Peyer's patch (tissue), 4 donors: Measurements from ENCODE around the gene RBM18. TPM values are rescaled to one million over a fixed set of nuclear protein-coding genes. Genes with fewer than 3 reads are reported as not detected.

ENCODE experiments used
- DNase-seq, 3 donors: peaks; one replicate each; pipeline ENCODE4 v3.0.0-alpha.2; 2017 to 2019
- H3K27ac ChIP-seq, 4 donors: fragments of 200-600 bp; sonication (generic); one replicate each; pipeline ENCODE4 v1.5.1; 2016 to 2019
- H3K27me3 ChIP-seq, 2 donors: fragments of 200-600 bp; sonication (generic); one replicate each; pipeline ENCODE4 v1.5.1; 2019
- H3K36me3 ChIP-seq, 3 donors: fragments of 200-600 bp; sonication (generic); one replicate each; pipeline ENCODE4 v1.5.1; 2016 to 2019
- H3K4me1 ChIP-seq, 4 donors: fragments of 200-600 bp; sonication (generic); one replicate each; pipeline ENCODE4 v1.5.1; 2016 to 2019
- H3K4me3 ChIP-seq, 4 donors: fragments of 200-600 bp; sonication (generic); 1 replicate in 3 of 4; 2 replicates in 1 of 4; pipeline ENCODE4 v1.5.1; 2016 to 2019; ENCODE audit warnings: mild to moderate bottlenecking in 1 of 4
- H3K9me3 ChIP-seq, 4 donors: fragments of 200-600 bp; sonication (generic); one replicate each; pipeline ENCODE4 v1.5.1; 2016 to 2019; ENCODE audit warnings: mild to moderate bottlenecking in 1 of 4
- POLR2A ChIP-seq, 2 donors: fragments of 450-650 bp; IDR thresholded peaks; one replicate each; pipeline ENCODE4 v1.5.1; 2017; ENCODE audit warnings: antibody characterized with exemption in 2 of 2, mild to moderate bottlenecking in 2 of 2, moderate library complexity in 2 of 2
- total RNA-seq, 4 donors: library from RNA; depleted of rRNA; stranded (reverse); fragments of >200 nt; gene quantifications; one replicate each; pipeline ENCODE4 v1.1.0, GENCODE V29; 2016
- TF ChIP-seq, protein P1 (sequence below), 6 experiments: fragments of 450-650 bp in 4 of 6; fragments of 200-600 bp in 2 of 6; sonication (generic) in 1 of 6; IDR thresholded peaks; one replicate each; pipeline ENCODE4 v1.5.1; 2017 to 2019; ENCODE audit warnings: antibody characterized with exemption in 6 of 6, mild to moderate bottlenecking in 3 of 6, moderate library complexity in 1 of 6

The RBM18 gene
- total RNA-seq, 4 donors from 2014 or later = 4.5 to 37.1 (median 7.5) TPM

DNA sequence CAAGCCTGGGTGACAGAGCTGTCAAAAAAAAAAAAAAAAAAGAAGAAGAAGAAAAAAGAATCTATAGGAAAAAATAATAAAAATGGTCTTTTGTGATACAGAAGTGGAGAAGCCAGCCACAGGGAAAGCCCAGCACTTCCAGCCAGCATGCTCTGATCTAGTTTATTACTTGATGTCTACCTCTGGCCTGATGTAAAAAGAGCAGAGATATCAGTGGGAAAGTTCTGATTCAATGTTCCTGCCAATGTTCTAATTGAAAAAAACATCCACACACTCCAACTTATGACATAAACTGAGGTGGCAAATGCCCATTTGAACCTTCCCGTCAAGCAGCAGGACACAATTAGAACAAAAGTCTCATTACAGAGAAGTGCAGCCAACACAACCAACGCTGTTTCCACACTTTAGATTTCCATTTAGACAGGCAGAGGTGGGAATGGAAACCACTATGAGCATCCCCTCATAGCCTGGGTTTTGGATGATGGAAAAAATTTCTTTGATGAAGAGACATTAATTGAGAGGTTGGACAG, 5.7 kb downstream of the RBM18 start:
- H3K4me1 ChIP-seq = peaks cover 0 to 23% (median 5%) of the 10 kb centered on the region in 4 donors
- H3K27me3 ChIP-seq = no peaks in the 10 kb centered on the region
- no peak overlapping the region for H3K27ac ChIP-seq
- TF ChIP-seq, protein P1, sequence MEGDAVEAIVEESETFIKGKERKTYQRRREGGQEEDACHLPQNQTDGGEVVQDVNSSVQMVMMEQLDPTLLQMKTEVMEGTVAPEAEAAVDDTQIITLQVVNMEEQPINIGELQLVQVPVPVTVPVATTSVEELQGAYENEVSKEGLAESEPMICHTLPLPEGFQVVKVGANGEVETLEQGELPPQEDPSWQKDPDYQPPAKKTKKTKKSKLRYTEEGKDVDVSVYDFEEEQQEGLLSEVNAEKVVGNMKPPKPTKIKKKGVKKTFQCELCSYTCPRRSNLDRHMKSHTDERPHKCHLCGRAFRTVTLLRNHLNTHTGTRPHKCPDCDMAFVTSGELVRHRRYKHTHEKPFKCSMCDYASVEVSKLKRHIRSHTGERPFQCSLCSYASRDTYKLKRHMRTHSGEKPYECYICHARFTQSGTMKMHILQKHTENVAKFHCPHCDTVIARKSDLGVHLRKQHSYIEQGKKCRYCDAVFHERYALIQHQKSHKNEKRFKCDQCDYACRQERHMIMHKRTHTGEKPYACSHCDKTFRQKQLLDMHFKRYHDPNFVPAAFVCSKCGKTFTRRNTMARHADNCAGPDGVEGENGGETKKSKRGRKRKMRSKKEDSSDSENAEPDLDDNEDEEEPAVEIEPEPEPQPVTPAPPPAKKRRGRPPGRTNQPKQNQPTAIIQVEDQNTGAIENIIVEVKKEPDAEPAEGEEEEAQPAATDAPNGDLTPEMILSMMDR (IDR thresholded peaks at IDR 0.05) = no peak
- no peak for TF ChIP-seq POLR2A (IDR thresholded peaks at IDR 0.05)
- H3K9me3 ChIP-seq = no peaks in the 10 kb centered on the region
- no peak for DNase-seq
- peaks cover 0 to 58% (median 0%) of the 10 kb centered on the region in 3 donors for H3K36me3 ChIP-seq
- H3K4me3 ChIP-seq = no peak overlapping the region

DNA sequence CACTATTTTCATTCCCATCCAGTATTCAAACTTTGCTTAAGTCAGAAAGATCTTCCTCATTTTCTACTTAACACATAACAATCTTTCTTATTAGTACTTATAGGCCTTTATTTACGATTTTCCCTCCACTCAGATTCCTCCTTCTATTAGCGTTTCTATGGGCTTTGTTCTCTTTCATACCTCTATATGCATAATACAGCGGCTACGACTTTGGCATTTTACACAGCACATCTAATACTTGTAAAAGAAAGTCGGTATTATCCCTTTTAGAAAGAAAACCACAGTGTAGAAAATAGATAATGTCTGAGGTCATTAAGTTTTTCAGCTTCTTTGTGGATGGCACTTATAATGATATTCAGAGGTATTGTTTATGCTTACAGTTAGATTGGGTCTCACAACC, 8.4 kb downstream of the RBM18 start:
- DNase-seq = no peak
- Histone ChIP-seq H3K27ac (no peak overlapping the region), H3K4me1 (no peaks in the 10 kb centered on the region), H3K27me3 (no peaks in the 10 kb centered on the region), H3K9me3 (no peaks in the 10 kb centered on the region), H3K4me3 (no peak overlapping the region), H3K36me3 (peaks cover 0 to 76% (median 0%) of the 10 kb centered on the region in 3 donors)
- TF ChIP-seq POLR2A (IDR thresholded peaks at IDR 0.05) = no peak
- TF ChIP-seq, protein P1 (IDR thresholded peaks at IDR 0.05) = no peak

DNA sequence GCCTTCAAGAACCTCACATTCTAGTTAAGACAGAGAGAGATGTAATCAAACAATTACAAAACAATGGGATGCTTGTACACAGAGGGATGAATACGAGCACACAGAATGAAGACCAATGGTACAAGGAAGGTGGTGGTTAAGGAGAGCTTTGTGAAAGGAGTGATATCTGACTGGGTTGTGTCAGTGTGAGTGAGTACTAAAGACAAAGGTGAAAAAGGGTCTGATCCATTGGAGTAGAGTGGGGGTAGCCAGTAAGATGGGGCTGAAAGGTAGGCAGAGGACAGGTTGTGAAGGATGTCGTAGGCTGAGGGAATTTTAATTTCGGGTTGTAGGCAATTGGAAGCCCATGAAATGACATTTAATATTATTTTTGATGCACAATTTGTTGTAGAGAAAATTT, 9.9 kb downstream of the RBM18 start:
- no peak for DNase-seq
- Histone ChIP-seq H3K4me3 (no peak overlapping the region), H3K9me3 (no peaks in the 10 kb centered on the region), H3K27ac (no peak overlapping the region), H3K27me3 (no peaks in the 10 kb centered on the region), H3K36me3 (peaks cover 0 to 76% (median 0%) of the 10 kb centered on the region in 3 donors), H3K4me1 (no peaks in the 10 kb centered on the region)
- TF ChIP-seq, protein P1 (IDR thresholded peaks at IDR 0.05) = no peak
- TF ChIP-seq POLR2A (IDR thresholded peaks at IDR 0.05) = no peak

DNA sequence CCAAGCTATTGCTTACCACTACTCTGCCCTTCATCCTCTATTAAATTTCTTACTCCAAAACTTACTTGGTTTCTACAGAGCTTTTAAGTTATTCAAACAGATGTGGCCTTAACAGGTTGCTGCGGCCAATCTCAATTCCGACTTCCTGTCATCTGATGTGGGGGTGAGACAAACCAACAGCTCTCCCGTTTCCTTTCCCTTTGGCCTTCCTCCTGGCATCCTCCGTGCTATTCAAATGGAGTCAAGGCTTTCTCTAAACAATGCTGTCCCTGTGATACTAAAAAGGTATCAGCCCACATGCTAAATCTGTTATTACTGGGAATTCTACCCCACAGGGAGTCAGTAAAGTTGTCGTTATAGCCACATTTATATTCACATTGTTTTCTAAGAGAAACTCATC, 11.8 kb downstream of the RBM18 start:
- Histone ChIP-seq H3K9me3 (no peaks in the 10 kb centered on the region), H3K27me3 (no peaks in the 10 kb centered on the region), H3K4me1 (no peaks in the 10 kb centered on the region), H3K36me3 (peaks cover 0 to 70% (median 0%) of the 10 kb centered on the region in 3 donors), H3K4me3 (no peak overlapping the region), H3K27ac (no peak overlapping the region)
- TF ChIP-seq, protein P1 (IDR thresholded peaks at IDR 0.05) = no peak
- TF ChIP-seq POLR2A (IDR thresholded peaks at IDR 0.05) = no peak
- DNase-seq = no peak

DNA sequence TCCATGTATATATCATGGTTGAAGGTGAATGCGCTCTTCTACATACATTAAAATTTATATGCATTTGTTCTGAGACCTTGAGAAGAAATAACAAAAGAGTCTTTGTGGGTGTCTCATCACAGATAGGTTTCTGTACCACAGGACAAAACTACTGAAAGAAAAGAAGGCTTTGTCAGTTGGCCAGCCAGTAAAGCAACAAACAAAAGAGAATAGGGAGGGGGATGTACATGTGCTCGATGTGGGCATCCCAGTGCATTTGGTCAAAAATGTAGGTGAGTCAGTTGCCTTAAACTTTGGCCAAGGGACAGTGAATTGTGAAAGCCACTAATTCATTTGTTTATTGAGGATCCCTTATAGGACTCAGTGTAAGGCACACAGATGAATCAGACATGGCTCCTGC, 13.3 kb downstream of the RBM18 start:
- H3K4me3 ChIP-seq = no peak overlapping the region
- no peaks in the 10 kb centered on the region for H3K9me3 ChIP-seq
- peaks cover 0 to 77% (median 0%) of the 10 kb centered on the region in 3 donors for H3K36me3 ChIP-seq
- TF ChIP-seq, protein P1 (IDR thresholded peaks at IDR 0.05) = no peak
- no peak for TF ChIP-seq POLR2A (IDR thresholded peaks at IDR 0.05)
- no peaks in the 10 kb centered on the region for H3K4me1 ChIP-seq
- no peak for DNase-seq
- H3K27me3 ChIP-seq = no peaks in the 10 kb centered on the region
- no peak overlapping the region for H3K27ac ChIP-seq

DNA sequence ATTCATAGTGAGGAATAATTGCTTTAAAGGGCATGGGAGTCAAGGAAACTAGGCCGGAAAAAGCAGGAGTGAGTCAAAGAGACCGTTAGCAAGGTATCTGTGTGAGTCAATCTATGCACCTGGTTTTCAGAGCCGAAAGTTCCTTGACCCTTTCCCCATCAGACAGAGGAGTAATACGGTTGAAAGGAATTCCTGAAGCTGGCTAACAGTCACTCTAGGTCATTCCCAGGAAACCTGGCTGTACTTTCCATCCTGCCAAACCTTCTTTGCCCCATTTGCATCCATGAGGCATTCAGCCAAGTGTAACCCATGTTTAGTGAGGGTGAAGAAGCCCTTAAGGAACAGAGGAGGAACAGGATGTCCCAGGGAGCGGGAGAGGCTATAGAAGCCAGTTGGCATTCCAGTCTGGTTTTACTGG, 16.2 kb downstream of the RBM18 start:
- H3K36me3 ChIP-seq = peaks cover 0 to 91% (median 0%) of the 10 kb centered on the region in 3 donors
- no peaks in the 10 kb centered on the region for H3K4me1 ChIP-seq
- no peaks in the 10 kb centered on the region for H3K27me3 ChIP-seq
- H3K9me3 ChIP-seq = no peaks in the 10 kb centered on the region
- no peak for TF ChIP-seq POLR2A (IDR thresholded peaks at IDR 0.05)
- TF ChIP-seq, protein P1 (IDR thresholded peaks at IDR 0.05) = no peak
- DNase-seq = no peak
- H3K4me3 ChIP-seq = no peak overlapping the region
- no peak overlapping the region for H3K27ac ChIP-seq
